Activated CD4-positive, alpha-beta T cell treated with anti-CD3 and anti-CD28 coated beads, Interleukin-2, amount 50 U/mL, for 1 hour (primary cell): ENCODE results near the gene CHST11.
"Not testable (repeated sequence)": the region's sequence is repeated elsewhere in the genome, so short reads cannot be mapped to it uniquely, and the experiment has no call there.

Experiments used
- DNase-seq: peaks from one replicate; pipeline ENCODE4 v3.0.0-alpha.2; 2020

Gene CHST11

GRCh38 chr12:104610513-104611235 is 153.9 kb downstream of the CHST11 start:
- no peak for DNase-seq

- DNase-seq: no peak
These were observed 154.9 kb downstream of the CHST11 start for GRCh38 chr12:104611671-104612070.

DNA sequence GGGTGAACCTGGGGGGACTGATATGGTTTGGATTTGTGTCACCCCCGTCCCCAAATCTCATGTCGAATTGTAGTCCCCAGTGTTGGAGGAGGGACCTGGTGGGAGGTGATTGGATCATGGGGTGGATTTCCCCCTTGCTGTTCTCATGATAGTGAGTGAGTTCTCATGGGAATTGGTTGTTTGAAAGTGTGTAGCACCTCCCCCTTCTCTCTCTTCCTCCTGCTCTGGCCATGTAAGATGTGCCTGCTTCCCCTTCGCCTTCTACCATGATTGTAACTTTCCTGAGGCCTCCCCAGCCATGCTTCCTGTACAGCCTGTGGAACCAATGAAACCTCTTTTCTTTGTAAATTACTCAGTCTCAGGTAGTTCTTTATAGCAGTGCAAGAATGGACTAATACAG is 156.6 kb downstream of the CHST11 start:
- DNase-seq: not testable (repeated sequence)

DNA sequence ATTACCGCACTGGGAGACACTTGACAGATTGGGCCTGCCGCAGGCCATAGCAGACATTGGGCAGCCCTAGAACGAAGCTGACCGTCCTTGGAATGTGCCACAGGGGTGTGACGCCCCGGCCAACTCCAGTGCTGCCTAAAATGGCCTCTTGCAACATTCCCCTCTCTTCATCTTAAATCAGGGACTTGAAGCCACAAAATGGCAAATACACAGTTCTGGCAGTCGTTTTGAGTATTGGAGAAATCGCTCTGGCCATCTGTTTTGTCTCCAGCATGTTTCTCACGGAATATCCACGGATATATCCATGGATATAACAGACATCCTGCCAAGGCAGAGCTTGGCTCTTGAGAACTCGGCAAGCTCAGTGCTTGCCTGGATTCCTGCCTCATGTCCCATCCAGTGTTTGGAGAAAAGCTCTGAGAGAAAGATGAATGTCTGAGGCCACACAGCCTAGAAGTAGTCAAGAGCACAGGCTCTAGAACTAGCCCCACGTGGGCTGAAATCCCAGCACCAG is 158.4 kb downstream of the CHST11 start:
- no peak for DNase-seq

DNA sequence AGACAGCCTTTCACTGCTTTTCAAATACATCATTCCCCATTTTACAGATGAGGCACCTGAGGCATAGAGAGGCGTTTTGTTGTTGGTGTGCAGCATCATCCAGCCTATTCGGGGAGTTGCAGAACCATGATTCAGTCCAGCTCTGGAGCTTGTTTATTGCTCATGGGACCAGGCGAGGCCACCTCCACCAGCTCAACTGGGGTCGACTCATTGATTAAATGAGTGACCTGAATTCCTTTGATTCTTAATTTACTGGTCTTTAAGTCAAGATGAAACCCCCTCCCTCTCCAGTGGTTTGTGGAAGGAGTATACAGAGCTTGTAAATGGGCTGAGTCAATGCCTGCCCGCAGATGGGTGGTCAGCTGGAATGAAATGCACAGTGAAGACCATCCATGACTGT is 161.9 kb downstream of the CHST11 start:
- DNase-seq: no peak

- no peak for DNase-seq
These were observed 162.6 kb downstream of the CHST11 start for GRCh38 chr12:104619305-104619704.

- DNase-seq: no peak
These were observed 164.2 kb downstream of the CHST11 start for GRCh38 chr12:104620837-104621531.

- DNase-seq: no peak
These were observed 166.2 kb downstream of the CHST11 start for GRCh38 chr12:104622928-104623327.

- DNase-seq: no peak
These were observed 167.1 kb downstream of the CHST11 start for GRCh38 chr12:104623883-104624282.

DNA sequence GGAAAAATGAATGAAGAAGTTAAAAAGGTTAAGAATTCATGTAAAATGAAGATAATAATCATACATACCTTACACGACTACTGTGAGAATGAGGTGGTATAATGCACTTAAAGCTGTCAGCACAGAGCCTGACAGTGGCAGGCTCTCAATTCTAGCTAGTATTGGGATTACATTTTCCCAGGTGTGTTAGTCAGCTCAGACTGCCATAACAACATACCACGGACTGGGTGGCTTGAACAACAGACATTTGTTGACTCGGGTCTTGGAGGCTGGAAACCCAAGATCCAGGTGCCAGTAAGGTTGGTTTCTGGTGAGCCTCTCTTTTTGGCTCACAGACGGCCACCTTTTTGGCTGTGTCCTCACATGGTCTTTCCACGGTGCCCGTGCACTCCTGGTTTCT is 167.8 kb downstream of the CHST11 start:
- DNase-seq: no peak

- DNase-seq: no peak
These were observed 169.5 kb downstream of the CHST11 start for GRCh38 chr12:104626069-104626837.

- no peak for DNase-seq
These were observed 170.7 kb downstream of the CHST11 start for GRCh38 chr12:104627231-104627989.

DNA sequence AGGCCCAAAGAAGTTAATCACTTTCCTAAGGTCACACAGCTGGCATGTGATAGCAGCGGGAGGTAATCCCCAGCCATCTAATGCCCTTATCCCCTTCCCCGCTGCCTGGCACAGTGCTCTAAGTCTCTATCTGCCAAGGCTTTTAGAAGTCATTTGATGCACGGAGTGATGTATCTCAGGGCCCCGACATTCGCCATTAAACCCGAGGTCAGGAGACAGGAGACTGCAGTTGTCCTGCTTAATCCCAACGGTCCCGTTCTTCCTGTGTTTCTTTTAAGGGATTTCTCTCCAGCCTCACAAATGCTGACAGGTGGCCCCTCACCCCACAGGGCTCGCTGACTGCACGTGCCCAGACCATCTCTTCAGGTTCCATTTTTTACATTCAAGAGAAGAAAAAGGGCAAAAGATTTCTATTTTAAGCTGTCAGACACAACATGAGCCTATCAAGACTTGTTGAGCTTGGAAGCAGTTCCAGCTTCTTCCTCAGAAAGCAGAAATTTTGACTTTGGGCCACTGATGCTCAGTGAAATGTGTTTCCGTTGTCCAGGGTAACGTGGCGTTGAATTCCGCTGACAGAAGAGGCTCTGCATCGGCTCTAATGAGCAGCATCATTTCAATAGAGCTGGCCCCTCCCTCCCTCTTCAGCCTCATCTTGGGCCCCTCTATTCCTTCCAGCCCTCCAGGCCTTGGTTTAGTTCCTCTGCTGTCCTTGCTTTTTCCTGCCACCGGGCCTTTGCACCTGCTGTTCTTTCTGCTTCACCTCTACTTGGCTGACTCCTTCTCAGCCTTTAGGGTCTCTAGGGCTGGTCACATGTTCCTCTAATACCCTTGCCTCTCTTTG is 171.5 kb downstream of the CHST11 start:
- no peak for DNase-seq

DNA sequence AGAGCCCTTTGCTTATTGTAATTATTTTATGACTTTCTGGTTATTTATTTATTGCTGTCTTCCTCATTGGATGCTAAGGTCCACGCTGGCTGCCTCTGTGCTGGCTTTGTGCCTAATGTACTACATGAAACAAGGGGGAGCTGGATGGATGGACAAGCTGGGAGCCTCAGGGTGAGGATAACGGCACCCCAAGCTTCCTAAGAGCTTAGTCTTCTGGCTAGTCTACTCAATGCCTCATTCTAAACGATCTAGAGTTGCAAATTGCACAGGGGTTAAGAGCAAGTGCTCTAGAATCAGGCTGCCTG is 172.0 kb downstream of the CHST11 start:
- DNase-seq: no peak

DNA sequence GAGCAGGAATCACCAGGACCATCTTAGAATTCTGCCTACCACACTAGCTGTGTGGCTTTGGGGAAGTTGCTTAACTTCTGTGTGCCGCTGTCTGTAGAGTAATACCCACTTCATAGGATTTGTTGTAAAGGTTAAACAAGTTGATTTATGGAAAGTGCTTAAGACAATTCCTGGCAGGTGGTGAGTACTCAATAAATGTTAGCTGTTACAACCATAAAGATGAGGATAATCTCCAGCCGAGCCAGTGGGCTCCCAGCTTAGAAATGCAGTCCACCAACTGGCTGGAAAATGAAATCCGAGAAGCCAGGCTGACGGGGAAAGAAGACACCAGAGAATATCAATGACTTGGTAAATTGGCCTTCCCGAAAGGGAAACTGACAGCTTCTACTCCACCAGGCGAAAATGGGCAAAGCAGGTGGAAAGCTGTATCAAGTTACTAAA is 173.5 kb downstream of the CHST11 start:
- no peak for DNase-seq

DNA sequence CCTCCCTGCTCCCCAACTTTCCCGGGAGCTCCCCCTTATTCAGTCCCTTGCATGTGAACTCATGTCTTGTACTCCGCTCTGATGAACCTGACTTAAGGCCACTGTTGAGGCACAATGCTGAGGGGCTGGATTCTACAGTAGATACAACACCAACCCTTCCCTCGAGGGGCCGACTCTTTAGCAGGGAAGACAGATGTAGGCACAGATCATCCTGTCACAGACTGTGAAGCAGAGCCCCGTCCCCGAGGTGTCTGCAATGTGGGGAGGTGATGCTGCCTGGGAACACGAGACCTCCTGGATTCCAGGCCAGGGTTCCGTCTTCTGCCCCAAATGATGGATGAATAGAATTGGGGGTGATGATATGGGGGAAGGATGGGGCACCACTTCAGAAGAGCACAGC is 175.1 kb downstream of the CHST11 start:
- no peak for DNase-seq

GRCh38 chr12:104632724-104633201 is 176.0 kb downstream of the CHST11 start:
- DNase-seq: no peak

- no peak for DNase-seq
These were observed 177.3 kb downstream of the CHST11 start for GRCh38 chr12:104634044-104634443.

DNA sequence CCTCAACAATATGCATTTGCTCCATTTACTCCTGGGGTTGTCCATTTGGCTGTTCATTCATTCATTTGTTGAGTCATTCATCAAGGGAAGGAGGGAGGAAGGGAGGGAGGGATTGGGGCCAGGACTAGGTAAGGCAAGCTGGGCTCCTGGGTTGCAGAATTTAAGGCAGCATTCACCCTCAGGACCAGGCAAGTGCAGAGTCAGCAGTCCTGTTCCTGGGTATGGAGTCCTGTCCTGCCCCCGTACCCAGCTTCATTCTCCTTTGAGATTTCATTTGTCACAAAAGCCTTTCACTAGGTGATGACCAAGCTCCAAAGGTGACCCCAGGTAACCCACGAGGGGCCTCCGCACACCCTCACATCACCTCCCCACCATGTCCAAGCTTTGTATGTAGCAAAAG is 178.1 kb downstream of the CHST11 start:
- no peak for DNase-seq

DNA sequence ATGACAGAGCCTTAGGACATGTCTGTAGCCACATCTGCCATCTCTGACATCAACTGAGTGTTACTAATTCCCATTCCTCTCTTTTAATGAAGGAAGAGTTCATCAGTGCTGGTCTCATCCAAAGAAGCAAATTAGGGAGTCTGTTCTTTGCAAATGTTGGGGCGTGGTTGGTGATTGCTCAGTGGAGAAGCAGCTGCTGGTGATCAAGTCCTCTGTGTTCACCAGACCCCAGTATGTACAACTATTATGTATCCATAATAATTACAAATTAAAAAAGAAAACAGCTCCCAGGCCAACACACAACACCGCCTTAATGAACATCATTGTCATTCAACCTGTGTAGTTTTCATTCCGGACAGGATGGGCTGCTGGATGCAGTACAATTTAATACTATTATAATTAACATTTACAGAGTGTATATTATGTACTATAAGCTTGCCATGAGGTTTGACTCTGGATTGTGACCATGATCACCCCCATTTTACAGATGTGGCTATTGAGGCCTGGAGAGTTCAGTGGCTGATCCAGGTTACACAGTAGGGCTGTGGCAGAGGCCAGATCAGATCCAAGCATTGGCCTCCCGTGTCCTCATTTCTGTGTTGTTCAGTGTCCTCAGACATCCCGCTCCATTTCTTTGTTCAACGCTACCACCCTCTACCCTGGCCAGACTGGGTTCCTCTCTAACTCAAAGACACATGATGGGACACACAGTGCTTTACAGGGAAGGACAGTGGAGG is 179.0 kb downstream of the CHST11 start:
- no peak for DNase-seq

DNA sequence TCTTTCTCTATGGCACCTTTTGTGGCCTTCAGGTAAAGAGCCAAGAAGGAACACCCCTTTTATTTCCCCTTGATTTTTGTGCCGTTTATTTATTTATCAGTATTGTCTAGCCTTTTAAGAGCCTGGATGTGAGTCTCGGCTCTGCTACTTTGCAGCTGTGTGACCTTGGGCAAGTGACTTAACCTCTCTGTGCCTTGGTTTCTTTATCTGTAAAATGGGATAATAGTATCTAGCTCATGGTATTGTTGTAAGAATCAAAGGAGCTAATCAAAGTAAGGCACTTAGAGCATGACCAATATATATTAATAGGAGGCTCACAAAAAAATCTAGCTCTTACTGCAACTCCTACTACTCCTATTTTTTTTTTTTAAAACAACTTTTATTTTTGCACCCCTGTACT is 179.7 kb downstream of the CHST11 start:
- no peak for DNase-seq
